Rectal smooth muscle tissue (tissue), 1 donor: ENCODE measurements around the gene DENR.
"Not testable (repeated sequence)": the region's sequence is repeated elsewhere in the genome, so short reads cannot be mapped to it uniquely, and the experiment has no call there.

Source experiments
- H3K27ac ChIP-seq: one replicate; pipeline ENCODE4 v1.7.0; 2013; ENCODE audit warnings: low read depth, low read length, inconsistent platforms
- H3K27me3 ChIP-seq: one replicate; pipeline ENCODE4 v1.7.0; 2013; ENCODE audit warnings: low read length; ENCODE audit not compliant: control insufficient read depth, insufficient read depth
- H3K36me3 ChIP-seq: one replicate; pipeline ENCODE4 v1.7.0; 2013; ENCODE audit warnings: low read length; ENCODE audit not compliant: control insufficient read depth, insufficient read depth
- H3K4me1 ChIP-seq: one replicate; pipeline ENCODE4 v1.7.0; 2013; ENCODE audit warnings: low read length; ENCODE audit not compliant: control insufficient read depth, insufficient read depth
- H3K4me3 ChIP-seq: one replicate; pipeline ENCODE4 v1.7.0; 2013; ENCODE audit warnings: low read length
- H3K9ac ChIP-seq: one replicate; pipeline ENCODE4 v1.7.0; 2013; ENCODE audit warnings: low read length

DENR gene

DNA sequence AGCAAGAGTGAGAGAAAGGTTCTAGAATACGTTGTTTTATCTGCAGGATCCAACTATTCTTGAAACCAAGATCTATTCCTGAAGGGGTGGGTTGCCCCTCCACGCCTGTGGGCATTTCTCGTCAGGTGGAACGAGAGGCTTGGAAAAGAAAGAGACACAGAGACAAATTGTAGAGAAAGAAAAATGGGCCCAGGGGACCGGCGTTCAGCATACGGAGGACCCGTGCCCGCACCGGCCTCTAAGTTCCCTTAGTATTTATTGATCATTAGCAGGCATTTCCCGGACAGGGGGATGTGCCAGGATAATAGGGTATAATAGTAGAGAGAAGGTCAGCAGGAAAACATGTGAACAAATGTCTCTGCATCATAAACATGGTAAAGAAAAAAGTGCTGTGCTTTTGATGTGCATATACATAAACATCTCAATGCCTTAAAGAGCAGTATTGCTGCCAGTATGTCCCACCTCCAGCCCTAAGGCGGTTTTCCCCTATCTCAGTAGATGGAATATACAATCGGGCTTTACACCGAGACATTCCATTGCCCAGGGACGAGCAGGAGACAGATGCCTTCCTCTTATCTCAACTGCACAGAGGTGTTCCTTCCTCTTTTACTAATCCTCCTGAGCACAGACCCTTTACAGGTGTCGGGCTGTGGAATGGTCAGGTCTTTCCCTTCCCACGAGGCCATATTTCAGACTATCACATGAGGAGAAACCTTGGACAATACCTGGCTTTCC is 1.7 kb upstream of the DENR start:
- not testable (repeated sequence) for H3K4me3 ChIP-seq, H3K27me3 ChIP-seq, H3K9ac ChIP-seq, H3K27ac ChIP-seq, H3K4me1 ChIP-seq, H3K36me3 ChIP-seq

DNA sequence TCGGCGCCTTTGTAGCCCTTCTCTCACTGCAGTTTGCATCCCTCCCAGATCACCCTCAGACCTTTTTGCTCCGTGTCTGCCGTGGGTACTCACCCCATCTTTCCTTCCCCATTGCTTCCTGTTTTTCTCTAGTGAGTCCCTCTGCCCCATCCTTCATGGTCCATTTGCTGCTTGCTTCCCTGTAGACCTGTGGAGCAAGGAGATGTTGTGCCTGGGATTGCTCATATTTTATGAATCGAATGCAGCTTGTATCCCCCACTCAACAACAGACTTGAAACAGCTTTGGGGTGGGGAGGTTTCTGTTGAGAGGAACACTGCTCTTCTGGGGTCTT is 661 bp downstream of the DENR start:
- Histone ChIP-seq H3K36me3 (peaks cover 3% of the 10 kb centered on the region), H3K4me1 (peaks cover 8% of the 10 kb centered on the region), H3K4me3 (peak overlapping the region; percentile 86), H3K9ac (peak overlapping the region; percentile 85), H3K27ac (no peak overlapping the region), H3K27me3 (no peaks in the 10 kb centered on the region)

DNA sequence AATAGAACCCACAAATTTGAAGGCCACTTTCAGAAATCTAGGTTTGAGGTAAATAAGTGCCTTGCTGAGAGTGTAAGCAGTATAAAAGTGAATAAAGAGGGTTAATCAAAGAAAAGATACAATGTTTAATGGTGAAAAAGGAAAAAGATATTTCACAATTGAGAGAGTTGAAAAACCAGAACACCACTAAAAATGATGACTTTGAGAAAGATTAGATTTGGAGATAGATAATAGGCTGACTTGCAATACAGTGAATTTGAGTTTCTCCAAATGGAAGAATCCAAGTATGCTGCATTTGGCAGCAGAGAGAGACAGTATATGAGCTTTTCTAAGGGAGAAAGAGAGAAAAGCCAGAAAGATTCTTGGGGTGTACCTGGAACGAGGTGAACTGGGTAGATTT is 2.2 kb downstream of the DENR start:
- H3K9ac ChIP-seq = no peak overlapping the region
- no peak overlapping the region for H3K4me3 ChIP-seq
- peaks cover 8% of the 10 kb centered on the region for H3K4me1 ChIP-seq
- no peak overlapping the region for H3K27ac ChIP-seq
- H3K36me3 ChIP-seq = peaks cover 3% of the 10 kb centered on the region
- H3K27me3 ChIP-seq = no peaks in the 10 kb centered on the region

DNA sequence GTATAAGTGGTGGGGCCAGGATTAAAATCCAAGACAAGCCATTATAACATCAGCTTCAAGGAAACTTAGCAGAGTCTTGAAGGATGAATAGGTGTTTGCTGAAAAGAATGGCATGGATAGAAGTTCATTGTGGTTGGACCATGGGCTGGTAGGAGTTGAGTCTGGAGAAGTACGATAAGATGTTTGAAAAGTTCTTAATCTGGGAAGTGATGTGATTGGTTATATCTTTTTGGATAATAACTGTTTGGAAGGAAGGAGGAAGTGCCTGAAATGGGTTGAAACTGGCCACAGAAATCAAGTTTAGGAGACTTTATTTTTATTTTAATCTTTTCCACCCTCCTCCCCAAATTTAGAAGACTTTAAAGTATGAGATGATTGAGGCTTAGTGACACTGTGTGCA is 4.9 kb downstream of the DENR start:
- H3K4me3 ChIP-seq = no peak overlapping the region
- no peak overlapping the region for H3K9ac ChIP-seq
- H3K27ac ChIP-seq = no peak overlapping the region
- peaks cover 8% of the 10 kb centered on the region for H3K4me1 ChIP-seq
- peaks cover 11% of the 10 kb centered on the region for H3K36me3 ChIP-seq
- no peaks in the 10 kb centered on the region for H3K27me3 ChIP-seq

DNA sequence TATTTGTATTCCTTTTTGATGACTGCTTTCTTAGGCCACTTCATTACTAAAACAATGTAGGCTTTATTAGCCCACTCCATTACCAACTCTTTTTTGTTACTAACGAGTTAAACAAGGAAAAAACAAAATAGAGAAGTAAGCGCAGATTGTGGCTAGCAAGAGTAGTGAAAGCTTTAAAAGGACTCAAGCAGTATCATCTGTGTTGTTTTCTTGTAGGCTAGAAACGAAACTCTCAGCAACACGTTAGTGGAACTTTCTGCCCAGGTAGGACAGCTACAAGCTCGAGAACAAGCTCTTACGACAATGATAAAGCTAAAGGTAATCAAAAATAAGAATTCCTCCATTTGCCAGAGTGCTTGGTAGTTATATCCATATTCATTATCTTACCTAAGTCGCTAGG is 32.9 kb downstream of the DENR start:
- H3K36me3 ChIP-seq = no peaks in the 10 kb centered on the region
- H3K9ac ChIP-seq = no peak overlapping the region
- no peaks in the 10 kb centered on the region for H3K4me1 ChIP-seq
- no peak overlapping the region for H3K4me3 ChIP-seq
- H3K27me3 ChIP-seq = no peaks in the 10 kb centered on the region
- no peak overlapping the region for H3K27ac ChIP-seq

DNA sequence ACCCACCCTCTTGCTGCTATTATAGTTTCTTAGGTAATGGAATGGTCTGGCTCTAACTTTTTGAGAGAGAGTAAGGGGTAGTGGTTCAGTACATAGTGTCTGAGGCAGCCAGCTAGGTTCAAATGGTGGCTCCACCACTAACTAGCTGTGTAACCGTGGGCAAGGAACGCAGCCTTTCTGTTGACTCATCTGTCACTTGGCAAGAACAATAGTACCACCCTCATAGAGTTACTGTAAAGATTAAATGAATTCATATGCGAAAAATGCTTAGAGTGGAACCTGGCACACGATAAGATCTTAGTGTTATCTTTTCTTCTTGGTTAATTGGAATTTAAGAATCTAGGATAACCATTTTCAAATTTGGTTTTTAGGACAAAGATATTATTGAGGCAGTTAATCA is 35.8 kb downstream of the DENR start:
- Histone ChIP-seq H3K27ac (no peak overlapping the region), H3K4me1 (no peaks in the 10 kb centered on the region), H3K9ac (no peak overlapping the region), H3K36me3 (no peaks in the 10 kb centered on the region), H3K4me3 (no peak overlapping the region), H3K27me3 (no peaks in the 10 kb centered on the region)

DNA sequence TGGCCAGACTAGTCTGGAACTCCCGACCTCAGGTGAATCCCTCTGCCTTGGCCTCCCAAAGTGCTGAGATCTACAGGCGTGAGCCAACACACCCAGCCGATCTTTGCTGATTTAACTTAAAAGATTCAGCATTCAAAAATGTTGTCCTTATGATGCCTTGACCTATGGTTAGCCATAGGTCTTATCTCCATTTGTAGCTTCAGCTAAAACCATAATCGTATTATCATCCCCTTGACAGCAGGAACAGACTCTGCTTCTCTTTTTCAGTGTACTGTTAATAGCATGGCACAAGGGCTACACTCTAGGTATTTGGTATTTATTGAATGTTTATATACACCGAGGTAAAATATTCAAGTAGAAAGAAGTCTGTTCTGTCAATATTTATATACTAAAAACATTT is 37.0 kb downstream of the DENR start:
- H3K4me1 ChIP-seq = no peaks in the 10 kb centered on the region
- H3K4me3 ChIP-seq = no peak overlapping the region
- no peaks in the 10 kb centered on the region for H3K36me3 ChIP-seq
- H3K9ac ChIP-seq = no peak overlapping the region
- no peak overlapping the region for H3K27ac ChIP-seq
- H3K27me3 ChIP-seq = no peaks in the 10 kb centered on the region

DNA sequence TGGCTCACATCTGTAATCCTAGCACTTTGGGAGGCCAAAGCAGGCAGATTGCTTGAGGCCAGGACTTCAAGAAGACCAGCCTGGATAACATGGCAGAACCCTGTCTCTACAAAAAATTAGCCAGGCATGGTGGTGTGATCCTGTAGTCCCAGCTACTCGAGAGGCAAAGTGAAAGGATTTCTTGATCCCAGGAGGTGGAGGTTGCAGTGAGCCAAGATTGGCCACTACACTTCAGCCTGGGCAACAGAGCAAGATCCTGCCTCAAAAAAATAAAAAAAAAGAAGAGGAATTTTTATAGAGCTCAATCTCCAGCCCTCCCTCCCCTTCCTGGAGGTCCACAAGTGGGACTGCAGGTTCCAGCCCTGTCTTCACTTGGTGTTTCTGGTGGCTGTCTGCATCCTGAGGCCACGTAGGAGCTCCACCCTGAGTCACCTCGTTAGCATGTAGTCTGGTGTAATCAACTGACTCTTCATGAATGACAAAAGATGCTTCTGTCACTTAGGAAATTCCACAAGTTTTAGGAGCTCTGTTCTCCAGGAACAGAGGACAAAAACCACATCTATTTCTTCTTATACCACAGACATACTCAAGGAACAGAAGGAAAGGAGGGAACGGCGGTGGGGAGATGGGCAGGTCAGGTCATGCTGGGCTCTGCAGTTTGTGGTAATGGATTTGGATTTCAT is 37.9 kb downstream of the DENR start:
- Histone ChIP-seq H3K9ac (no peak overlapping the region), H3K27ac (no peak overlapping the region), H3K4me3 (no peak overlapping the region), H3K36me3 (no peaks in the 10 kb centered on the region), H3K27me3 (no peaks in the 10 kb centered on the region), H3K4me1 (no peaks in the 10 kb centered on the region)

DNA sequence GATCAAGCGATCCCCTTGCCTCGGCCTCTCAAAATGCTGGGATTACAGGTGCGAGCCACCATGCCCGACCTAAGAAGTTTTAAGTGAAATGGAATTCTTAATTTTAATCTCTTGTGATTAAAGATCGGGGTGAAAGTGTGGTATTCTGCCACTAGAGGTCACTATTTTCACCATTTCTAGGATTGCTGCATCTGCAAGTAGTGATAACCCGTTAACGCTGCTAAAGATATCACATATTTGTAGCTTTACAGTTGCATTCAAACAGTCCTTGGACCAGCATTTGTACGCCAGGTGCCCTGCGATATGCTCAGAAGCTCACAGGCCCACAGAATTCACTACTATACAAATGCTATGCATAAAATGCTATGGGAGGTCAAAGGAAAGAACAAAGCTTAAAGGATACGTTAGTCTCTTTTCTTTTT is 41.1 kb downstream of the DENR start:
- Histone ChIP-seq H3K36me3 (no peaks in the 10 kb centered on the region), H3K27ac (no peak overlapping the region), H3K27me3 (no peaks in the 10 kb centered on the region), H3K4me1 (no peaks in the 10 kb centered on the region), H3K9ac (no peak overlapping the region), H3K4me3 (no peak overlapping the region)

DNA sequence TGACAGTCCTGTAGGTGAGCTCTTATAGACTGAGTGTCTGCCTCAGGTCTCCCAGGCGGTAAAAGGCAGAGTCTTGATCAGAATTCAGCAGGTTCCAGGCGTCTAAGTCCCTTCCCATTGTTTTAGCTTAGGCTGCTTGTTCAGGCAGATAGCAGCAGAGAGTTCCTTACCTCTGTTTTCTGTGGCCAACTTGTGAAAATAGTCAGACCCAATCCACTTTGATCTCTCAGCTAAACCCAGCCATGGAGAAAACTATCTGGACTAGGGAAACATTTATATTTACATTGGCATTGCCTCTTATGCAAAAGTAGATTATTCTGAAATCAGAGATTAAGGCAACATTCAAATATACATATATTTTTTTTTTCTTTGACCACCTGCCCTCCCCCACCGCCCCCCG is 43.2 kb downstream of the DENR start:
- H3K36me3 ChIP-seq = no peaks in the 10 kb centered on the region

DNA sequence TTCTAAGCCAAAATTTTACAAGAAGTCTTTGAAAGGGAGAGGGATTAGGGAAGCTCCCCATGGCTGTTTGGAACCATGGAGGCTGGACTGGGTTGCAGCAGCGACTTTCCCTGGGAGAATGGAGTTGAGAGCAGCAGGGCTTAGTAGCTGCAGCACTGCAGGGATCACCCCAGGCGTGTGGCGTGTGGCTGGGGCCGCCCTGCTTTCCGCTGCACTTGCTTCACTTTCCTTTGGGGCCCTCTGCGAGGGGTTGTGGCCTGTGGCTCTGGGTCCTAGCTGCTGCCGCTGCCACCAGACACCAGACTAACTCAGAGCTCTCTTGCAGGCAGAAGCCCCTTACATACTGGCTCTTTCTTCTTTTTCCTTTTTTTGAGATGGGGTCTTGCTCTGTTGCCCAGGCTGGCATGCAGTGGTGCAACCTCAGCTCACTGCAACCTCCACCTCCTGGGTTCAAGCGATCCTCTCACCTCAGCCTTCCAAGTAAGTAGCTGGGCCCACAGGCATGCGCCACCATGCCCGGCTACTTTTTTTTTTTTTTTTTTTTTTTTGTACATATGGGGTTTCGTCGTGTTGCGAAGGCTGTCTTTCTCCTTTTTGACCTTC is 47.1 kb downstream of the DENR start:
- Histone ChIP-seq H3K4me3 (no peak overlapping the region), H3K36me3 (no peaks in the 10 kb centered on the region), H3K4me1 (no peaks in the 10 kb centered on the region), H3K27ac (no peak overlapping the region), H3K27me3 (no peaks in the 10 kb centered on the region), H3K9ac (no peak overlapping the region)

More for the DNA sequence above, 43.2 kb downstream of the DENR start:
- Histone ChIP-seq H3K9ac (no peak overlapping the region), H3K27ac (no peak overlapping the region), H3K4me3 (no peak overlapping the region), H3K27me3 (no peaks in the 10 kb centered on the region), H3K4me1 (no peaks in the 10 kb centered on the region)

DNA sequence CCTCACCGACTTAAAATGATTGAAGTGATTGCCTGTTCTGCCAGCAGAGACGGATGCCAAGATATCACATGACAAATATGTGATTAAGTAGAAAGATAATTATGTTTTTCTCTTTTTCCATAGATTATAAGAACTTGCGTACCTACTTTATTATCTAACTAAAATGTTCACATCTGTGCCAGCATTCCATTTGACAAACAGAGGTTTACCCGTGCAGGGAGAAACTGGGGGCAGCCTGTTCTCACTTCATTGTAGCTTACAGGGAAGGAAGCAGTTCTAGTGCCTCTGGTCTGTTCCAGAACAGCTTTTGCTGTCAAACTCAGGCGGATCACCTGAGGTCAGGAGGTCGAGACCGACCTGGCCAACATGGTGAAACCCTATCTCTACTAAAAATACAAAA is 51.3 kb downstream of the DENR start:
- H3K27ac ChIP-seq = no peak overlapping the region
- H3K9ac ChIP-seq = no peak overlapping the region

DNA sequence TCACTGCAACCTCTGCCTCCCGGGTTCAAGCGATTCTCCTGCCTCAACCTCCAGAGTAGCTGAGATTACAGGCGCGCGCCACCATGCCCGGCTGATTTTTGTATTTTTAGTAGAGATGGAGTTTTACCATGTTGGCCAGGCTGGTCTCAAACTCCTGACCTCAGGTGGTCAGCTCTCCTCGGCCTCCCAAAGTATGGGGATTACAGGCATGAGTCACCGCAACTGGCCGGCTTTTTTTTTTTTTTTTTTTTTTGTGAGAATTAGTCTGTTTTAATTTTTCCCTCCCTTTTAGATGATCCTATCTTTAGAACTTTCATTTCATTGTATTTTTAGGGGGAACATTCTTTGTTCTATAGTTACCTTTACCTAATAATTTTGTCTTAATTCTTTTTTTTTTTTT is 52.3 kb downstream of the DENR start:
- H3K27ac ChIP-seq, H3K4me3 ChIP-seq, H3K9ac ChIP-seq: not testable (repeated sequence)

More for the DNA sequence above, 51.3 kb downstream of the DENR start:
- Histone ChIP-seq H3K4me3 (no peak overlapping the region), H3K4me1 (no peaks in the 10 kb centered on the region), H3K36me3 (no peaks in the 10 kb centered on the region), H3K27me3 (no peaks in the 10 kb centered on the region)

More for the DNA sequence above, 52.3 kb downstream of the DENR start:
- not testable (repeated sequence) for H3K36me3 ChIP-seq, H3K4me1 ChIP-seq, H3K27me3 ChIP-seq
